ENCODE results near the gene CIITA. TPM values are rescaled to one million over a fixed set of nuclear protein-coding genes. Genes with fewer than 3 reads are reported as not detected.
"Not testable (repeated sequence)": the region's sequence is repeated elsewhere in the genome, so short reads cannot be mapped to it uniquely, and the experiment has no call there.

The CIITA gene
- total and polyA plus RNA-seq, 4 donors = 11.5 to 59.6 (median 26.6) TPM

DNA sequence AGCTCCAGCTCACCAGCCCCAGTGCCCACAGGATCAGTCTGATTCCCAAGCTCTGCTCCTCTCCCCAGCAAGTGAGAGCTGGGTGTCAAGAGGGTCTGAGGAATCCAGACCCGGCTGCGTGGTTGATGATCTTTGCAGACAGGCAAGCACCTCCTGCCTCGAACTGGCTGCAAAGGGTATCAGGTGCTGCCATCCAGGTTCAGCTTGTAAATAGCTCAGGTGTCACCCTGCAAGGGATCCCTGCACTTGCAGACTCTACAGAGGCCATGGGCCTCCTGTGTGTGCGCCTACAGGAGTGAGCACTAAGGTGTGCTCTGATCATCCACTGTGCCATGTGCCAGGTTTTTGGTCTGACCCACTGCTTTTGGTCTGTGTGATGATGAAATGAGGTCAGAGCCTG lies 49.1 kb downstream of the CIITA start:
- Histone ChIP-seq H3K36me3 (ENCODE audit: control insufficient read depth in 4 of 4, insufficient read depth in 4 of 4, low read length in 4 of 4) (peaks cover 12 to 35% (median 21%) of the 10 kb centered on the region in 4 donors), H3K9ac (ENCODE audit: insufficient read depth in 1 of 2, low read length in 2 of 2) (no peak overlapping the region)

GRCh38 chr16:10926867-10927266 lies 49.9 kb downstream of the CIITA start:
- Histone ChIP-seq H3K9me3 (ENCODE audit: control insufficient read depth in 4 of 4, insufficient read depth in 3 of 4, low read length in 3 of 4) (no peaks in the 10 kb centered on the region), H3K36me3 (ENCODE audit: control insufficient read depth in 4 of 4, insufficient read depth in 4 of 4, low read length in 4 of 4) (peaks cover 12 to 32% (median 21%) of the 10 kb centered on the region in 4 donors), H3K4me1 (ENCODE audit: control insufficient read depth in 5 of 5, insufficient read depth in 5 of 5, low read length in 5 of 5) (peaks cover 0 to 17% (median 6%) of the 10 kb centered on the region in 5 donors), H3K27me3 (ENCODE audit: control insufficient read depth in 3 of 3, insufficient read depth in 3 of 3, low read length in 2 of 3) (no peaks in the 10 kb centered on the region), H3K27ac (ENCODE audit: low read depth in 1 of 2, low read length in 1 of 2) (no peak overlapping the region), H3K4me3 (no peak overlapping the region), H3K9ac (ENCODE audit: insufficient read depth in 1 of 2, low read length in 2 of 2) (no peak overlapping the region)
- ATAC-seq (ENCODE audit: insufficient read depth, low FRiP score) = no peak
- no peak for DNase-seq
- WGBS, 2 donors = 85 to 95% methylated on average over 5 of the region's 5 CpGs
- no peak for TF ChIP-seq CTCF (IDR thresholded peaks at IDR 0.05; ENCODE audit: control extremely low read depth, extremely low read depth)

More for the DNA sequence above, 49.1 kb downstream of the CIITA start:
- 83 to 86% methylated on average over 4 of the region's 4 CpGs for WGBS, 2 donors
- H3K4me1 ChIP-seq (ENCODE audit: control insufficient read depth in 5 of 5, insufficient read depth in 5 of 5, low read length in 5 of 5) = peaks cover 3 to 20% (median 7%) of the 10 kb centered on the region in 5 donors
- no peak overlapping the region for H3K4me3 ChIP-seq
- DNase-seq (no peak), ATAC-seq (ENCODE audit: insufficient read depth, low FRiP score) (no peak)
- H3K9me3 ChIP-seq (ENCODE audit: control insufficient read depth in 4 of 4, insufficient read depth in 3 of 4, low read length in 3 of 4) = no peaks in the 10 kb centered on the region
- TF ChIP-seq CTCF (IDR thresholded peaks at IDR 0.05; ENCODE audit: control extremely low read depth, extremely low read depth) = no peak
- H3K27me3 ChIP-seq (ENCODE audit: control insufficient read depth in 3 of 3, insufficient read depth in 3 of 3, low read length in 2 of 3) = no peaks in the 10 kb centered on the region
- H3K27ac ChIP-seq (ENCODE audit: low read depth in 1 of 2, low read length in 1 of 2) = no peak overlapping the region

DNA sequence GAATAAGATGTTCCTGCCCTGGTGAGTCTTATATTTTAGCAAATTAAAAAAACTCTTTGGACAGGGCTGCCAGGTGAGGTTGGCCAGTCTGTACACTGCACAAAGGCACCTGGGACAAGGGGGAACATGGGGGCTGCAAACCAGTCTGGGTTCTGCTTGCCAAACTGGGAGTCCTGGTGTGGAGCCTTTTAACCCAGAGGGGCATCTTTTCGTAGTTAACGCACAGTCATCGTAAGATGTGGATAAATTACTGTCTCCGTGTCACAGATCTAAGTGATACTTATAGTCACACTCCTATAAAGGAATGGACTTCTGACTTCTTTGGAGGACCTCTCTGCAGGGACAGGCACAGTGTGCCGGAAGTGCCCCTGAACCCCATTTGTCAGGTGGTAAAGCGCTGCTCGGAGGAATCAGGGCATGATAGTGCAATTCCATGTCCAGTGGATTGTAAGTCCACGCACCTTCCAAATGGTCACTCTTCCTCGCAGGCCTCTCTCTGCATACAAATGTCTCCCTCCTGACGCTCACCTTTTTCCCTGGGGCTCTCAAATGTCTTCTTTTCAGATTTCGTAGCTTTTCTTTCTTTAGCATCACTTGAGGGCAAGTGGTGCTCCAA lies 50.6 kb downstream of the CIITA start:
- H3K36me3 ChIP-seq (ENCODE audit: control insufficient read depth in 4 of 4, insufficient read depth in 4 of 4, low read length in 4 of 4) = peaks cover 12 to 30% (median 23%) of the 10 kb centered on the region in 4 donors
- DNase-seq = no peak
- no peaks in the 10 kb centered on the region for H3K27me3 ChIP-seq (ENCODE audit: control insufficient read depth in 3 of 3, insufficient read depth in 3 of 3, low read length in 2 of 3)
- H3K27ac ChIP-seq (ENCODE audit: low read depth in 1 of 2, low read length in 1 of 2) = no peak overlapping the region
- peaks cover 0 to 14% (median 0%) of the 10 kb centered on the region in 5 donors for H3K4me1 ChIP-seq (ENCODE audit: control insufficient read depth in 5 of 5, insufficient read depth in 5 of 5, low read length in 5 of 5)
- TF ChIP-seq CTCF (IDR thresholded peaks at IDR 0.05; ENCODE audit: control extremely low read depth, extremely low read depth) = no peak
- no peak overlapping the region for H3K9ac ChIP-seq (ENCODE audit: insufficient read depth in 1 of 2, low read length in 2 of 2)
- H3K4me3 ChIP-seq = no peak overlapping the region
- no peaks in the 10 kb centered on the region for H3K9me3 ChIP-seq (ENCODE audit: control insufficient read depth in 4 of 4, insufficient read depth in 3 of 4, low read length in 3 of 4)
- WGBS, 2 donors = 95 to 97% methylated on average over 11 of the region's 11 CpGs
- ATAC-seq (ENCODE audit: insufficient read depth, low FRiP score) = no peak

- H3K9ac ChIP-seq (ENCODE audit: insufficient read depth in 1 of 2, low read length in 2 of 2); H3K27me3 ChIP-seq (ENCODE audit: control insufficient read depth in 3 of 3, insufficient read depth in 3 of 3, low read length in 2 of 3); H3K4me3 ChIP-seq; H3K27ac ChIP-seq (ENCODE audit: low read depth in 1 of 2, low read length in 1 of 2); H3K9me3 ChIP-seq (ENCODE audit: control insufficient read depth in 4 of 4, insufficient read depth in 3 of 4, low read length in 3 of 4): not testable (repeated sequence)
- Histone ChIP-seq H3K36me3 (ENCODE audit: control insufficient read depth in 4 of 4, insufficient read depth in 4 of 4, low read length in 4 of 4) (peaks cover 12 to 29% (median 23%) of the 10 kb centered on the region in 4 donors), H3K4me1 (ENCODE audit: control insufficient read depth in 5 of 5, insufficient read depth in 5 of 5, low read length in 5 of 5) (peaks cover 0 to 12% (median 0%) of the 10 kb centered on the region in 5 donors)
- 70 to 82% methylated on average over 12 of the region's 12 CpGs for WGBS, 2 donors
- peak in 1 of 3 donors; percentile 57 for DNase-seq
- peak; percentile 43 for ATAC-seq (ENCODE audit: insufficient read depth, low FRiP score)
These were observed 52.1 kb downstream of the CIITA start for GRCh38 chr16:10929097-10929496.

Data from lung (tissue), 12 donors.